GM21447 (cell line): Measurements from ENCODE around the gene SLC35A3.
"Not testable (repeated sequence)": the region's sequence is repeated elsewhere in the genome, so short reads cannot be mapped to it uniquely, and the experiment has no call there.

Source experiments
- ATAC-seq: cut with Tn5 transposase; IDR thresholded peaks from one replicate; pipeline ENCODE4 v1.9.1; 2021; ENCODE audit not compliant: unreplicated experiment

Gene SLC35A3

DNA sequence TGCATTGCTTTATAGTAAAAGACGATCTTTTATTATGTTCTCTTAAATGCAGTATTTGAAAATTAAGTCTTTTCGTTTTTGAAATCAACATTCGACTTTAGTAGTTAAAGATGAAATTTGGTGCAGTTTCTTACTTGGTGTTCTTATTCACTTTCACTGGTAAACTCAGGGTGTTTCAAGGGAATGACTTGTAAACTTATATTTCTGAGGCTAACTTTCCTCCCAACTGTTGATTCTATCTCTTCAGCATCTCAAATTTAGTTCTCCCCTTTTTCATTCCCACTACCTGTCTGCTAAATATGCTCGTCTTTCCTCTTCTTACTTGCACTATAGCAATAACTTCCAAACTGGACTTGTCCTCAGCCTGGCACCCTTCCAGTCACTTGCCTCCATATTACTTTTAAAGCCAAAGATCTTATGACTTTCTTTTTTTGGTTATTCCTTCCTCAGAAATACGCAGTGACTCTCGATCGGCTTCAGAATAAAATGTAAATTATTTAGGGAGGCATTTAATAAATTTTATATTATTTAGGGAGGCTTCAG lies 988 bp downstream of the SLC35A3 start:
- ATAC-seq: no peak

DNA sequence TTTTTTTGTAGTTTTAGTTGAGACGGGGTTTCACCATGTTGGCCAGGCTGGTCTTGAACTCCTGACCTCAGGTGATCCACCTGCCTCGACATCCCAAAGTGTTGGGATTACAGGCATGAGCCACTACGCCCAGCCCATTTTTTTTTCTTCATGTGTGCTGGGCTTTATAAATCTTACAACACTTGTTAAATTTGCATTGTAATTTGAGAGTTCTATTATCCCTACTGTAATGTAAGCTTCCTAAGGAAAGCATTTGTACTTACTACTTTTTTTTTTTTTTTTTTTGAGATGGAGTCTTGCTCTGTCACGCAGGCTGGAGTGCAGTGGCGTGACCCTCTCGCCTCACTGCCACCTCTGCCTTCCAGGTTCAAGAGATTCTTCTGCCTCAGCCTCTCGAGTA lies 2.3 kb downstream of the SLC35A3 start:
- not testable (repeated sequence) for ATAC-seq

DNA sequence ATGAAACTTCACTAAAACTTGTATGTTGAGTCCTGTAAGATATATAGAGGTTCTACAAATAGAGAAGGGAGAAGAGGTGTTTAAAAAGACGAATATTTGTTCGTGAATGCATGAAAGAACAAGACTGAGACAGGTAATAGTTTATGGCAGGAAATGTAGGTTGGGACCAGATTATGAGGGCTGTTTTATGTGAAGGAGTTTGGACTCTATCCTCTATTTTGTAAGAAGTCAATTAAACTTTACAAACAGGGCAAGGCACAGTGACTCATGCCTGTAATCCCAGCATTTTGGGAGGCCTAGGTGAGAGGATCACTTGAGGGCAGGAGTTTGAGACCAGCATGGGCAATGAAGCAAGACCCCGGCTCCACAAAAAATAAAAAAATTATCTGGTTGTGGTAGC lies 5.7 kb downstream of the SLC35A3 start:
- ATAC-seq: no peak

DNA sequence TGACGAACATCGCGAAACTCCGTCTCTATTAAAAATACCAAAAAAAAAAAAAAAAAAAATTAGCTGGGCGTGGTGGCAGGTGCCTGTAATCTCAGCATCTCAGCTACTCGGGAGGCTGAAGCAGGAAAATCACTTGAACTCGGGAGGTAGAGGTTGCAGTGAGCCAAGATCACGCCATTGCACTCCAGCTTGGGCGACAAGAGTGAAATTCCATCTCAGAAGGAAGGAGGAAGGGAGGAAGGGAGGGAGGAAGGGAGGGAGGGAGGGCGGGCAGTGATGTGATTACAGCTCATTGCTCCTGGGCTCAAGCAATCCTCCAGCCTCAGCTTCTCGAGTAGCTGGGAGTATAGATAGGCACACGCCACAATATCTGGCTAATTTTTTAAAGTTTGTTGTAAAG lies 7.5 kb downstream of the SLC35A3 start:
- not testable (repeated sequence) for ATAC-seq

DNA sequence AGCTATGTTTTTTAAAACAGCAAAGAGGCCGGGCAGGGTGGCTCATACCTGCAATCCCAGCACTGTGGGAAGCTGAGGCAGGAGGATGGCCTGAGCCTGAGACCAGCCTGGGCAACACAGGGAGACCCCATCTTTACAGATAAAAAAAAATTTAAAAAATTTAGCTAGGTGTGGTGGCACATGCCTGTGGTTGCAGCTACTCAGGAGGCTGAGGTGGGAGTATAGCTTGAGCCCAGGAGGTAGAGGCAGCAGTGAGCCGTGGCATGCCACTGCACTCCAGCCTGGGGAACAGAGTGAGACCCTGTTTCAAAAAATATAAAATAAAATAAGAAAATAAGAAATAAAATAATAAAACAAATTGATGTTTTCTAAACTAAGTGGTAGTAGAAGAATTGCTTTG lies 8.4 kb downstream of the SLC35A3 start:
- ATAC-seq: no peak

DNA sequence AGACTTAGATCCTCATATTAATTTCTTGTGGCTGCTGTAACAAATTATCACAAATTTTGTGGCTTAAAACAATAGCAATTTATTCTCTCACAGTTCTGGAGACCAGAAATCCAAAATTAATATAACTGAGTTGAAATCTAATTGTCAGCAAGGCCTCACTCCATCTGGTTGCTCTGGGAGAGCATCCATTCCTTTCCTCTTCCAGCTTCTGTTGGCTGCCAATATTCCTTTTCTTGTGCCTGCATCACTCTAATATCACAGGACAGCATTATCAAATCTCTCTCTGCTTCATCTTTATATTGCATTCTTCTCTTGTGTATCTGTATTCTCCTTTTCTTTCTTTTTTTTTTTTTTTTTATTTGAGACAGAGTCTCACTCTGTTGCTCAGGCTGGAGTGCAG lies 9.3 kb downstream of the SLC35A3 start:
- no peak for ATAC-seq

DNA sequence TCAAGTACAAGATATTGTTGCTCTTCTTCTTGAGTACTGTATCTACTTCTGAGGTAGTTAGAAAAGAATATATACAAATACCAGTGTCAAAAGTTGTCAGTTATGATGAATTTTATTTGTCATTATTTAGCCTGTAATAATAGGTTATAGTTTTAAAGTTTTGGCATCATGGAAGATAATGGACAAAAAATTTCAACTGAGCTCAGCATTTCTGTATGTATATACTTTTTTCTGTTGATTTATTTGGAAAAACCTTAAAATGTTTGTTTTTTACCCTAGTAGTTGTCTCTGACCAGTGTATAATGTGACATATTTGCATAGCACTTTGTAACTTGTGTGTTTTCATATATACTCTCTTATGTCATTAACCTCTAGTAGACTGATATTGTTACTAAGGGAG lies 11.1 kb downstream of the SLC35A3 start:
- ATAC-seq: no peak

DNA sequence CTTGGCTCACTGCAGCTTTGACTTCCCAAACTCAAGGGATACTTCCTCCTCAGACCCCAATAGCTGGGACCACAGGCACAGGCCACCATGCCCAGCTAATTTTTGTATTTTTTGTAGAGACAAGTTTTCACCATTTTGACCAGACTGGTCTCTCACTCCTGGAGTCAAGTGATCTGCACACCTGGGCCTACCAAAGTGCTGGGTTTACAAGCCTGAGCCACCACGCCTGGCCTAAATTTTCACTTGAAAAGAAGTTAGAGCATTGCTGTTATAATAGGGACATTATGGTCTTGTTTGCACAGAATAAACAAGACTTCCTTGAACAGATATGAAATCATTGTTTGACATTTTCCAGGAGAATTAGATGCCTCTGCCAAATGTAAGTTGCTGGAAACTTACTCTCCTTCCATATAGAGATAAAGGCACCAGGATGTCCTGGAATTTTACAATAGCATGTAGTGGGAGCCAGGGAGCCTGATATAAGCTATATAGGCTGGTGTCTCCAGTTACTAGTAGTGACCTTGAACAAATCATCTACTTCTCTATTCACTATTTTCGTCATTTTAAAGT lies 16.9 kb downstream of the SLC35A3 start:
- ATAC-seq: no peak

DNA sequence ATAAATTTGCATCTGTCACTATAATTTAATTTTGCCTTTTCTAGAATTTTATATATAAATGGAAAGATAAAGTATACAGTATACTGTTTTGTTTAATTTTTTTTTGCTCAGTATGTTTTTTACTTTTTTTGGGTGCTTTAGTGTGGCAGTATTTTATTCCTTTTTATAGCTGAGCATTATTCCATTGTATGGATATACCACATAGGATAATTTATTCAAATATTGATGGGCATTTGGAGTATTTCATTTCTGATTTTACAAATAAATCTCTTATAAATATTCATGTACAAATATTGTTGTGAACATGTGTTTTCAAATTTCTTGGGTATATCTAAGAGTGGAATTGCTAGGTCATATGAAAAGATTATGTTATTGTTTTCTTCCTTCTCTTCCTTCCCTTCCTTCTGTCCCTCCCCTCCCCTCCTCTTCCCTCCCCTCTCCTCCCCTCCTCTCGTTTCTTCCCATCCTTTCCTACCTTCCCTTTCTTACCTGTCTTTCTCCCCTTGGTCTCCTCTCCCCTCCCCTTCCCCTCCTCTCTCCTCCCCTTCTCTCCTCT lies 18.5 kb downstream of the SLC35A3 start:
- ATAC-seq: no peak

DNA sequence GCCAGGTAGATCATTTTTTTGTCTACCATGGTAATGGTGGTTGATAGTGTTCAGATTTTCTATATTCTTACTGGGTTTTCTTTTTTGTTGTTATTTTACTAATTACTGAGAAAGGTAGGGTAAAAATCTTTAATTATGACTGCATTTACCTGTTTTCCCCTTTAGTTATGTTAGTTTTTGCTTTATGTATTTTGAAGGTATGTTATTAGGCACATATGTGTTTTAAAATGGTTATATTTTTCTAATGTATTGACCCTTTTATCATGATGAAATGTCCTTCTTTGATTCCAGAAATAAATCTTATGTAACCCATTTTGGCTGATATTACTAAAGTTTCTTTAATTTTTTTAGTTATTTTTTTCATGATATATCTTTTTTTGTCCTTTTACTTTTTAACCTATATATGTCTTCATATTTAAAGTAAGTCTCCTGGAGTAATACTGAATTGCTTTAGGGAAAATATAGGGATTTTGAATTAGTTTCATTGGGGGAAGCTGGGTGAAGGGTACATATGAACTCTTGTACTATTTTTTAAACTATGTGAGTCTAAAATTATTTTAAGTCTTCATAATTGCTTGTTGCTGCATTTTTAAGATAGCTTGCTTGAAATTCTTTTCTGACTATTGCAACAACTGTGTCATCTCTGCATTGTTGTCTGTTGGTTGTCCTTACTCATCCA lies 22.4 kb downstream of the SLC35A3 start:
- ATAC-seq: no peak

DNA sequence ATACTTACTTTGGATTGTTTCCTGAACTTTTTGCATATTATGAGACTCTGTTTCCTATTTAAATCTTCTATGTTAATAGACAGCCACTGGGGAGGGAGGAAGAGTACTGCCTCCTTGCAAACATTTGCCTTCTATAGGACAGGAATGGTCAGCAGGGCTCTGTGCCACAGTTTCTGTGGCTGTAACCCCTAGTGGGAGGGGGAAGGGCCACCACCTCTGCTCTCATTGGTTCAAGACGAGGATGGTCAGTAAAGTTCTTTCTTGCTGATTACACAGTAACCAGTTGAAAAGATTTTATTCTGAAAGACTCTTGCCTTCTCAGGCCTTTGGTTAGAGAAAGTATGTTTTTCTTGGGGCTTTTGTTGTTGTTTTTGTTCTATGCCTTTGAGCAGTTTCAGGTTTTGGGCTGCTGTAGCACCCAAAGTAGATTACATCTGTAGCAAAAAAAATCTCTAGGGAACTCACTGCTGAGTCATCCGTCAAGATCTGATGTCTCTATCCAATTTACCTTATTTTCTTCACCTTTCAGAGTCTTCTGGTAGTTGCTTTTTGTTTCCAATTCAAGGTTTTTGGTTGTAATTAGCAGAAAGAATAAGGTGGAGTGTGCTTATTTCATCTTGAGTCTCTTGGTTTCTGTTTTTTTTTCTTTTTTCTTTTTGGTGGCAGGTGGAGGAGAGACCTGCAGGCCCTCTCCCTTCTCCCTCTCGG lies 23.1 kb downstream of the SLC35A3 start:
- peak; percentile 50 for ATAC-seq

DNA sequence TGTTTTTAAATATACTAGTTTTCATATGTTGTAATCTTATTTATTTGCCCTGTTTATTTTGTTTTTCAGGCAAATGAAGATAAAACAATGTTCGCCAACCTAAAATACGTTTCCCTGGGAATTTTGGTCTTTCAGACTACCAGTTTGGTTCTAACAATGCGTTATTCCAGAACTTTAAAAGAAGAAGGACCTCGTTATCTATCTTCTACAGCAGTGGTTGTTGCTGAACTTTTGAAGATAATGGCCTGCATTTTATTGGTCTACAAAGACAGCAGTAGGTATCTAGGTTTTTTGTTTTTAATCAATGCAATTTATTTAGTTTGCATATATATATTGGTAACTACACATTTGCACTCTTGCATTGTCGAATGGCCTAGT lies 23.7 kb downstream of the SLC35A3 start:
- ATAC-seq: no peak

DNA sequence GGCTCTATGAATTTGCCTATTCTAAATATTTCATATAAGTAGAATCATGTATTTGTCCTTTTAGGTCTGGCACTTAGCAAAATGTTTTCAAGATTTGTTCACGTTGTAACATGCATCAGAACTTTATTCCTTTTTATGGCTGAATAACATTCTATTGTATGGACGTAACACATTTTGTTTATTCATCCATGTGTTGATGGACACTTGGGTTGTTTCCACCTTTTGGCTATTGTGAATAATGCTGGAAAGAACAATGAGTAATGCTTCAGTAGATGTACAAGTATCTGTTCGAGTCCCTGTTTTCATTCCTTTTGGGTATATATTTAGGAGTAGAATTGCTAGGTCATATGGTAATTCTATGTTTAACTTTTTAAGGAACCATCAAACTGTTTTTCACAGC lies 24.7 kb downstream of the SLC35A3 start:
- ATAC-seq: no peak

DNA sequence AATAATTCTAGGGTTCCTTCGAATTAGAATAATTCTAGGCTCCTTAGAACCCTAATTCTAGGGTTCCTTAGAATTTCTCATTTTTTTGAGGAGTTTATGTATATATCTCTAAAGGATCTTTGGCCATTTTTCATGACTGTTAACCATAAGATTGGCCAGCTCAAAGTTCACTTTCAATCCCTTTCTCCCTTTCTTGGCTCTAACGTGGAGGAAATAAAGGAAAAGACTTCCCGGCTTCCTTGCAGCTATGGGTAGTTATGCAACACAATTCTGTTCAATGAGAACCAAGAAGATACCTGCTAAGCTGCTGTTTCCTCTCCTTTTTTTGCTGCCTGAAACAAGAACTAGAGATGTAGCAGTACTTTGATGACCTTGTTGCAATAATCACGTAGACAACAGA lies 27.2 kb downstream of the SLC35A3 start:
- no peak for ATAC-seq

DNA sequence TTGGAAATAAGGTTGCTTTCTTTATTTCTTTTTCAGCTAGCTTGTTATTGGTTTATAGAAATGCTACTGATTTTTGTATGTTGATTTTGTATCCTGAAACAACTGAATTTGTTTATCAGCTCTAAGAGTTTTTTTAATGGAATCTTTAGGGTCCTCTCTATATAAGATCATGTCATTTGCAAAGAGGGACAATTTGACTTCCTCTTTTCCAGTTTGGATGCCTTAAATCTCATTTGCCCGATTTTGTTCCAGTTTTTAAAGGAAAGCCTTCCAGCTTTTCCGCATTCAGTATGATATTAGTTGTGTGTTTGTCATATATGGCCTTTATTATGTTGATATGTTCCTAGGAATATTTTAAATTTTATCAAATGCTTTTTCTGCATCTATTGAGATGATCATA lies 31.7 kb downstream of the SLC35A3 start:
- no peak for ATAC-seq

DNA sequence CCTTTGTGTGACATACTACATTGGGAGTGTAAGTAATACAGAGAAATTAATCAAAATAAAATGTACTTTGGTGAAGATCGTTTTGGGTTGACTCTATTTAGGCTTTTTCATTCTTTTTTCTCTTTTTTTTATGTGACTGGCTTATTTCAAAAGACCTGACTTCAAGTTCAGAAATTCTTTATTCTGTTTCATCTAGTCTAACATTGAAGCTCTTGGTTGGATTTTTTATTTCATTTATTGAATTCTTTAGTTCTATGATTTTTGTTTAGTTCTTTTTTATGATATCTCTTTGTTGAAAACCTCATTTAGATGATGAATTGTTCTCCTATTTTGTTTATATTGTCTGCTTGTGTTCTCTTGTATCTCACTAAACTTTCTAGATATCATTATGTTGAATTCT lies 35.6 kb downstream of the SLC35A3 start:
- ATAC-seq: no peak

DNA sequence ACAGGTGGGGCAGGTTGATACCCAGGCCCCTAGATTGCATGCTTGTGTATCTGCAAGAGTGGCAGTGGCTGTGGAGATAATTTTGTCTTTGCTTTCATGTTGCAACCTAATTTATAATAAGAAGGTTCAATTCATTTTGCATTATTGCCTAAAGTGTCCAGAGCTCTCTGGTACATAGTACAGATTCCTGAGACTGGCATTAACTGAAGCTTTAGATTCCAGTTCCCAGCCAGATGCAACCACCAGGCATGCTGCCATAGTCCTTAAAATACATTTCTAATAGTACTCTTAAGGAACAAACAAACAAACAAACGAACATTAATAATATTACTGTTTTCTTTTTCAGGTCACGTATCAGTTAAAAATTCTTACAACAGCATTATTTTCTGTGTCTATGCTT lies 36.9 kb downstream of the SLC35A3 start:
- ATAC-seq: no peak

DNA sequence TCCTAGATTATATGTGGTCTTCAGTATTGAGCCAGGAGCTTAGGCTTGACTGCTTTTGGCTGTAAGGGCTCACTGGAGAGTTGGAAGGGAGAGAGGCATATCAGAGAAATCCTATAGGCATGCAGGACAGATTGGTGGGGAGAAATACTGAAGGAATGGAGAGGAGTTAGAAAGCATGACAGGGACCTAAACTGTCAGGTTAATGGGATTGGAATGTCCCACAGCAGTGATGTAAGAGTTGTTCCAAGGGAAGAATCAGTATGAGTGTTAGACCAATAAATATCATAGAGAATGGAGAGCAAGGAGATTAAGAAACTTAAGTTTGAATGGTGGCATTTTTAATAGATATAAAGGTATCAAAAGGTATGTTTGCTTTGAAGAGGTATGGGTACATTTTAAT lies 39.7 kb downstream of the SLC35A3 start:
- ATAC-seq: no peak

DNA sequence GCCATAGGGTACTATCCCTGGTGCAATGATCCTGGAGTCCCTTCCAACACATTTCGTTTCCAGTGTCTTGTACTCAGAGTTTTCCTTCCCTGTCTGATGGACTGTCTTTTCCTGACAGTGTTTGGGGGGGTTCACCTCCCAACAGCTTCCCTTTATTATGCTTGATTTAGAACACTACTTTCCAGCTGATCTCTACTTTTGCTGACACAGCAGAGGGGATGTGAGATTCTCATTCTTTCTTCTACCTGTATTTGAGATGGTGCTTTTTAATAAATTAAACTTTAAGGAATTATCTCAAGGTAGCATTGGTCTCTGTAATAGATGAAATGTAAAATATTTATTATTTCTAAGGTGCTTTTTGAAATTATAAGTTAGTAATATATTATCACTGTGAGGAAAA lies 41.0 kb downstream of the SLC35A3 start:
- ATAC-seq: no peak

DNA sequence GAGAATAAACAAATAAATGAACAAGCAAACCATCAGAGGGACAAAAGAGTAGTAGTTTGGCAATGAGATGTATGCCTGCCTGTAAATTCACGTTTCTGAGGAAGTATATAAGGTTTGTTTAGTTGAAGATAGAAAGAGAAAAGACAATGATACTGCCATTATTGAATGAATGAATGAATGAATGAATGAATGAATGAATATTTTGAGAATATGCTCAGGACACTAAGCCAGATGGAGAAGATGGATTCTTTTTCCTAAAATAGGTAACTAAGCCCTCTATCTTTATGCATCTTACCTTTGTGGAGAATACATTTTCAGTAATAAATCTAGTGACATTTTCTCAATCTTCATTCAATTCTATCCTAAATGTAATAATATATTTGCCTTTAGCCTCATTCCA lies 49.4 kb downstream of the SLC35A3 start:
- no peak for ATAC-seq

DNA sequence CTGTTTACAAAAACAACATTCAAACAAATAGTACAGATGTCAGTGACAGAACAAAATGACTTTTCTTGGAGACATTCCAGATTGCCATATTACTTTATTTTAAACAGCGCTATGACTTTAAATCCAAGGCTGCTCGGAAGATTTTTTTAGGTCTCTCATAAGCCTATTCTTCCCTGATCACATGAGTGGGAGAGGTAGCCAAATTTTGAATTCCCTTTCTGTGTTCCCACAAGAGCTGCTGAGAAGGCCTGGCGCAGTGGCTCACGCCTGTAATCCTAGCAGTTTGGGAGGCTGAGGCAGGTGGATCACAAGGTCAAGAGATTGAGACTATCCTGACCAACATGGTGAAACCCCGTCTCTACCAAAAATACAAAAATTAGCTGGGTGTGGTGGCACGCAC lies 53.7 kb downstream of the SLC35A3 start:
- ATAC-seq: no peak

DNA sequence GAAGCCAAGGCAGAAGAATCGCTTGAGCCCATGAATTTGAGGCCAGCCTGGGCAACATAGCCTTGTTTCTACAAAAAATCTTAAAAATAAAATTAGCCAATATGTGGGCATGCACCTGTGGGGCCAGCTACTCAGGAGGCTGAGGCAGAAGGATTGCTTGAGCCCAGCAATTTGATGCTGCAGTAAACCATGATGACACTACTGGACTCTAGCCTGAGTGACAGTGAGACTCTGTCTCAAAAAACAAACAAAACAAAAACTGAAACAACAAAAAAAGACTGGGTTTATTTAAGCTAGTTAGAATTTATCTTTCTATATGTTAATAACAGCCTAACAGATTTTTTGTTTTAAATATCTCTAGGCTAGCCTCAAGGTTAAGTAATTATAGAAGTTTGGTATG lies 57.4 kb downstream of the SLC35A3 start:
- no peak for ATAC-seq
